GM19452 (cell line): ENCODE data around the gene LMTK2.
"Not testable (repeated sequence)": the region's sequence is repeated elsewhere in the genome, so short reads cannot be mapped to it uniquely, and the experiment has no call there.

ENCODE experiments used
- ATAC-seq: cut with Tn5 transposase; IDR thresholded peaks from one replicate; pipeline ENCODE4 v1.9.1; 2021; ENCODE audit not compliant: unreplicated experiment

LMTK2 gene

GRCh38 chr7:98215561-98216495 lies 109.2 kb downstream of the LMTK2 start:
- no peak for ATAC-seq

- no peak for ATAC-seq
Measured at GRCh38 chr7:98216941-98217622, 110.4 kb downstream of the LMTK2 start.

- ATAC-seq, result no peak
Measured at GRCh38 chr7:98217623-98218582, 111.2 kb downstream of the LMTK2 start.

GRCh38 chr7:98219382-98219781 lies 112.7 kb downstream of the LMTK2 start:
- not testable (repeated sequence) for ATAC-seq

GRCh38 chr7:98221611-98222532 lies 115.2 kb downstream of the LMTK2 start:
- no peak for ATAC-seq

- no peak for ATAC-seq
Measured at GRCh38 chr7:98222533-98223195, 116.0 kb downstream of the LMTK2 start.

GRCh38 chr7:98223351-98223897 lies 116.8 kb downstream of the LMTK2 start:
- no peak for ATAC-seq

GRCh38 chr7:98223898-98224700 lies 117.4 kb downstream of the LMTK2 start:
- ATAC-seq, result no peak

- no peak for ATAC-seq
Measured at GRCh38 chr7:98224701-98225181, 118.1 kb downstream of the LMTK2 start.

- no peak for ATAC-seq
Measured at GRCh38 chr7:98225913-98226614, 119.4 kb downstream of the LMTK2 start.

GRCh38 chr7:98227939-98228338 lies 121.3 kb downstream of the LMTK2 start:
- no peak for ATAC-seq

GRCh38 chr7:98228801-98229200 lies 122.1 kb downstream of the LMTK2 start:
- no peak for ATAC-seq

- ATAC-seq, result no peak
Measured at GRCh38 chr7:98229441-98229840, 122.8 kb downstream of the LMTK2 start.

- no peak for ATAC-seq
Measured at GRCh38 chr7:98229991-98230745, 123.5 kb downstream of the LMTK2 start.

GRCh38 chr7:98230746-98231471 lies 124.2 kb downstream of the LMTK2 start:
- ATAC-seq, result no peak
